Large intestine (tissue), 3 donors: ENCODE results near the gene NBEA. TPM values are rescaled to one million over a fixed set of nuclear protein-coding genes. Genes with fewer than 3 reads are reported as not detected.
A peak's percentile ranks its signal among the peaks of the same experiment; 100 is the strongest.

Experiments used
- DNase-seq, 2 donors: peaks; one replicate each; pipeline versions ENCODE4 v3.0.0 to v3.0.0-alpha.2; 2013
- H3K27ac ChIP-seq: one replicate; pipeline ENCODE4 v1.5.1; 2013; ENCODE audit warnings: low read length
- H3K27me3 ChIP-seq: 2 replicates; pipeline ENCODE4 v1.6.1; 2013; ENCODE audit warnings: low read length; ENCODE audit not compliant: control insufficient read depth, insufficient read depth
- H3K36me3 ChIP-seq: 2 replicates; pipeline ENCODE4 v1.6.1; 2013; ENCODE audit warnings: low read length; ENCODE audit not compliant: control insufficient read depth, insufficient read depth
- H3K4me1 ChIP-seq: one replicate; pipeline ENCODE4 v1.6.1; 2013; ENCODE audit warnings: low read length; ENCODE audit not compliant: control insufficient read depth, insufficient read depth
- H3K4me3 ChIP-seq: one replicate; pipeline ENCODE4 v1.5.1; 2013; ENCODE audit warnings: low read length
- H3K9me3 ChIP-seq: one replicate; pipeline ENCODE4 v1.6.1; 2013; ENCODE audit warnings: mild to moderate bottlenecking, low read depth, low read length, moderate library complexity; ENCODE audit not compliant: control insufficient read depth
- WGBS: methylation state at CpG from one replicate; pipeline ENCODE4 v1.1.5; 2013; ENCODE audit warnings: low lambda C conversion rate; ENCODE audit not compliant: insufficient coverage; 5-methylcytosine and 5-hydroxymethylcytosine counted together
- polyA plus RNA-seq: library from polyadenylated mRNA; unstranded; fragments of 120-200 nt; gene quantifications from one replicate; pipeline ENCODE4 v1.2.1, GENCODE V29; 2013

Gene NBEA
- polyA plus RNA-seq, 1 donor = 8.7 TPM

DNA sequence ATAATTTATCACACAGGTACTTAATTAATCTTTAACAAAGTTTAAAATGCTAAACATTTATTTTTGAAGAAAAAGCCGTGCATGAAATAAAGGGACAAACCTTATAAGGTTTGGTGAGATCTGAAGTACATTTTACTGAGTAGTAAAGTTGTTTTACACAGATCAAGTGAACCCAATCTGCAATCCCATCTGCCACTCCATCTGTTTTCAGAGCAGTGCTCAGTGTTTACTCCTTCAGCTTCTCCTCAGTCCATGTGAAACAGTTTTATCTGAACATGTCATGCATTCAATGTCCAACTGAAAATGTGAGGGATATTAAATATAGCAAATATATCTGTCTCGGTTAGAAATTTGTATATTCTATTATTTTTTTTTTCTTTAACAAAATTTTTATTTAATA is 367.6 kb downstream of the NBEA start:
- 83% methylated on average over 1 of the region's 2 CpGs for WGBS
- H3K4me1 ChIP-seq = no peaks in the 10 kb centered on the region
- DNase-seq = no peak
- no peak overlapping the region for H3K27ac ChIP-seq
- no peaks in the 10 kb centered on the region for H3K36me3 ChIP-seq
- no peak overlapping the region for H3K4me3 ChIP-seq
- H3K27me3 ChIP-seq = no peaks in the 10 kb centered on the region
- H3K9me3 ChIP-seq = no peaks in the 10 kb centered on the region

DNA sequence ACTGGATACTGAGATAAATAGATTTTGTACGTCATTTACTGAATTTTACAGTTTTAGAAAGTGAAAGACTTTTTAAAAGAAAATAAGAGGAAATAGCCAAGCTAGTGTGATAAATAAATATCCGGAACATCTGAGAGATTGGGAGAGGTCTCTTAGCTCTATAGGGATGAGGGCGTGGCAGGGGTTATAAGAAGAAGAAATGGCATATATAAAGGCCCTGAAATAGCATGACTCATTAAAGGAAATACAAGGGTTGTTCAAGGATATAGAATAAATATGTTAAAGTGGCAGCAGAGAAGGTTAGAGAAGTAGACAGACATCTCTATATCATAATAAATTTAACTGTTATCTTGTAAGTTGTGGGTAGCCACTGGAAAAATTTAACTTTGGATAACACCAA is 390.1 kb downstream of the NBEA start:
- 85% methylated on average over 2 of the region's 3 CpGs for WGBS
- H3K4me1 ChIP-seq = no peaks in the 10 kb centered on the region
- DNase-seq = no peak

DNA sequence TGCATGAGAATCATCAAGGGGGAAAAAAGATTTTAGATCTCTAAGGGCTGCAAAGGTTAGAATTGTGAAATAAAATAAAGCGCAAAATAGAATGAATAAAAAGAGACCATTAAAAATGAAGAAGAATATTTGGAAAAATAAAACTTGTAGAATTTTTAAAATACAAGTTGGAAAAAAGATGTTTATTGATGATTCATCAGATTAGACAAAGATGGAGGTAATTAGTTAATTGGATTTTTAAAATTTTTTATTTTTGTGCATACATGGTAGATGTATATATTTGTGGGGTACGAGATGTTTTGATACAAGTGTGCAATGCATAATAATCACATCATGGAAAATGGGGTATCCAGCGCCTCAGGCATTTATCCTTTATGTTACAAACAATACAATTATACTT is 391.1 kb downstream of the NBEA start:
- Histone ChIP-seq H3K4me3 (no peak overlapping the region), H3K27me3 (no peaks in the 10 kb centered on the region), H3K27ac (no peak overlapping the region), H3K36me3 (no peaks in the 10 kb centered on the region), H3K9me3 (no peaks in the 10 kb centered on the region), H3K4me1 (no peaks in the 10 kb centered on the region)
- DNase-seq = no peak
- 97% methylated on average over 3 of the region's 3 CpGs for WGBS

More for the DNA sequence above, 390.1 kb downstream of the NBEA start:
- H3K27me3 ChIP-seq = no peaks in the 10 kb centered on the region
- H3K9me3 ChIP-seq = no peaks in the 10 kb centered on the region
- H3K36me3 ChIP-seq = no peaks in the 10 kb centered on the region
- no peak overlapping the region for H3K4me3 ChIP-seq
- H3K27ac ChIP-seq = no peak overlapping the region

DNA sequence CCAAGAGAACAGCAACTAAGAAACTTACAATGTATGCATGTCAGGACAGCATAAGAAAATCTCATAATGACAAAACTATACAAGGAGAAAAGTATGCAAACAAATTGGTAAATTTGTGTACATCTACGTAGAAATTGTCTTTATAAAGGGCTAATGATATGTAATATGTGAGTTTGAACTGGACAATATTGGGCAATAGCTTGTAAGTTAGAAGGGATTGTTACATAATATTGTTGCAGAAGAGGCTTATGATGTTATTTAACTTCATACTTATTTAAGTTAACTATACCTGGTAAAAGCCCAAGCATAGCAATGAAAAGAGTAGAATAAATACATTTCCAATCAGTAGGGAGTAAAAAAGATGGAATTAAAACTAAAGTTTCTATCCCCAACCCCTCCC is 400.4 kb downstream of the NBEA start:
- DNase-seq = no peak

DNA sequence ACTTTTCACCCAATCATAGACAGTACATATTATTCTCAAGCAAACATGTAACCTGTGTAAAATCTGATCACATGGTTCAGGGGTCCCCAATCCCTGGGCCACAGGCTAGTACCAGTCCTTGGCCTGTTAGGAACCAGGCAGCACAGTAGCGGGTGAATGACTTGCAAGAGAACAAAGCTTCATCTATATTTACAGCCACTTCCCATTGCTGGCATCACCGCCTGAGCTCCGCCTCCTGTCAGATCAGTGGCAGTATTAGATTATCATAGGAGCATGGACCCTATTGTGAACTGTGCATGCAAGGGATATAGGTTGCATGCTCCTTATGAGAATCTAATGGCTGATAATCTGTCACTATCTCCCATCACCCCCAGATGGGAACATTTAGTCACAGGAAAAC is 401.3 kb downstream of the NBEA start:
- Histone ChIP-seq H3K27me3 (no peaks in the 10 kb centered on the region), H3K4me1 (no peaks in the 10 kb centered on the region), H3K9me3 (no peaks in the 10 kb centered on the region), H3K27ac (no peak overlapping the region), H3K4me3 (no peak overlapping the region), H3K36me3 (no peaks in the 10 kb centered on the region)
- WGBS = no CpG with 5 or more reads among the region's 3 CpGs
- DNase-seq = no peak

More for the DNA sequence above, 400.4 kb downstream of the NBEA start:
- Histone ChIP-seq H3K4me3 (no peak overlapping the region), H3K9me3 (no peaks in the 10 kb centered on the region), H3K27ac (no peak overlapping the region), H3K27me3 (no peaks in the 10 kb centered on the region), H3K36me3 (no peaks in the 10 kb centered on the region), H3K4me1 (no peaks in the 10 kb centered on the region)
- WGBS = 83% methylated on average over 1 of the region's 1 CpG

DNA sequence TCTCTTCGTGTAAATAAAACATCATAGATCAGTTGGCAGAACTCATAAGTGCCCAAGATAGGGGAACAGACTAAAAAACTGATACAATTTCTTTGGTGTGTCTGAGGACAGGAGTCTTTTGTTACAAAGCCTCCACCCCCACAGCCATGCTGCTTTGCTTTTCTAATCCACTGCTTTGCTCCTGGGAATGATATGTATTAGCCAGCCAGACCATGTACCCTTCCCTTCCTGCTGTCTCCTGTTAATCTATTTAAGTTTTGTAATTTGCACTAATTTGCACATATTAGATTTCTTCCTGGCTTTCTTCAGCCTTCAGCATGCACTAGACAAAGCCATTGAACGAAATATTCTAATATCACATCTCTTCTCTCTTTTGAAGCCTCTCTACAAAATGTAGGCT is 403.9 kb downstream of the NBEA start:
- Histone ChIP-seq H3K4me1 (peaks cover 4% of the 10 kb centered on the region), H3K4me3 (no peak overlapping the region), H3K27me3 (no peaks in the 10 kb centered on the region), H3K36me3 (no peaks in the 10 kb centered on the region), H3K9me3 (no peaks in the 10 kb centered on the region), H3K27ac (no peak overlapping the region)
- DNase-seq = no peak
- WGBS = no CpG with 5 or more reads among the region's 2 CpGs

DNA sequence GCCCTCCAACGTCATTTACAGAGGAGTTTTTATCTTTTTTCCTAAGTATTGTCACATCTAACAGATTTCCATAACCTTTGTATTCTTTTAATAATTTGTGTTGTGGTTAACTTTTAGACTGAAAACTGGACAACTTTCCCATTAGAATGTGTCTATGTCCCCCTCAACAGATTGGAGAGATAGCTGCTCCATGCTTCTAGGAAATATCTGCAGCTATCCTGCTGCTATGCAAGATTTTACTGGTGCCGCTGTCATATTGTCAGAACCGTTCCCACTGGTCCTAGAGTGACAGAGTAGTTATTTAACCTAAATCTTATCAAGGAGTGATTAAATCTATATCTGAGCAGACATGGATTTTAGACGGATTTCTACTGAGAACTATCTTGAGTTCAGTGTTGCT is 404.4 kb downstream of the NBEA start:
- Histone ChIP-seq H3K9me3 (no peaks in the 10 kb centered on the region), H3K4me1 (peaks cover 4% of the 10 kb centered on the region), H3K27ac (no peak overlapping the region), H3K36me3 (no peaks in the 10 kb centered on the region), H3K27me3 (no peaks in the 10 kb centered on the region), H3K4me3 (no peak overlapping the region)
- DNase-seq = no peak
- WGBS = 19% methylated on average over 2 of the region's 4 CpGs

DNA sequence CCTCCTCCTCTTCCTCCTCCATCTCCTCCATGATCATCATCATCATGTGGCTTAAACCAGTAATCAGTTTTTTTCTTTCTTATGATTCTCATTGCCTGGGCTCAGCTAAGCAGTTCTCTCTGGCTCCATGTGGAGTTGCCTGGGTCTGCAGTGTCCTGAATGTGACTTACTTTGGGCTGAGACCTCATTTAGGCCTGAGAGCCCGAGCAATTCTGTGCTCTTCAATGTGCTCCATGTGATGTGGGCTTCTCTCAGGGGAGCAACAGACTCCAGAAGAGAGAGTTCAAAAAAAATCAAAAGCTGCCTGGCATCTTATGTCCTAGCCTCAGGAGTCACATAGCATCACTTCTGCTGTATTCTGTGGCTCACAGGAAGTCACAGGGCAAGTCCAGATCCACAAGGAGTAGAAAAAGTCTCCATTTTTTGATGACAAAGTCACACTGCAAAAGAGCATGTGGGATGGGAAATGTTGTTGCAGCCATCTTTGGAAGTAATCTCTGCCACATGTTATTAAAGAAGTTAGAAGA is 405.7 kb downstream of the NBEA start:
- H3K36me3 ChIP-seq = no peaks in the 10 kb centered on the region
- no peak overlapping the region for H3K4me3 ChIP-seq
- H3K4me1 ChIP-seq = peaks cover 4% of the 10 kb centered on the region
- whole genome bisulfite sequencing = no CpG with 5 or more reads among the region's 1 CpG
- no peaks in the 10 kb centered on the region for H3K27me3 ChIP-seq
- no peaks in the 10 kb centered on the region for H3K9me3 ChIP-seq
- no peak overlapping the region for H3K27ac ChIP-seq
- DNase-seq = no peak

DNA sequence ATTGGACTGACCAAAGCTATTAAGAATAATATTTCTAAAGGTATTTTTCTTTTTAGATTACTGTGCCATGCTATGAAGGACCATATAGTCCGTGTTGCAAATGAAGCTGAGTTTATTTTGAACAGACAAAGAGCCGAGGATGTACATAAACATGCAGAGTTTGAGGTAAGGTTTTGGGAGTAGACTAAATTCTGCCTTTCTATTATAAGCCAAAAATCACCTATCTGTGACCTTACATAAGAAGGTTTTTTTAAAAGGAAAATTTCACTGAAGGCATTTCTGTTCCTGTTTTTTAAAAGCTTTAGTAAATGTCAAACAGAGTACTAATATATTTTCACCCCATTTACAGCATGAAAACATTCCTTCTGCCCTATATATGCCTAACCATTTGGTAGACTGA is 407.0 kb downstream of the NBEA start:
- Histone ChIP-seq H3K4me1 (peaks cover 4% of the 10 kb centered on the region), H3K9me3 (no peaks in the 10 kb centered on the region), H3K4me3 (no peak overlapping the region), H3K27ac (peak overlapping the region; percentile 63), H3K27me3 (no peaks in the 10 kb centered on the region), H3K36me3 (no peaks in the 10 kb centered on the region)
- 92% methylated on average over 2 of the region's 2 CpGs for WGBS
- no peak for DNase-seq

DNA sequence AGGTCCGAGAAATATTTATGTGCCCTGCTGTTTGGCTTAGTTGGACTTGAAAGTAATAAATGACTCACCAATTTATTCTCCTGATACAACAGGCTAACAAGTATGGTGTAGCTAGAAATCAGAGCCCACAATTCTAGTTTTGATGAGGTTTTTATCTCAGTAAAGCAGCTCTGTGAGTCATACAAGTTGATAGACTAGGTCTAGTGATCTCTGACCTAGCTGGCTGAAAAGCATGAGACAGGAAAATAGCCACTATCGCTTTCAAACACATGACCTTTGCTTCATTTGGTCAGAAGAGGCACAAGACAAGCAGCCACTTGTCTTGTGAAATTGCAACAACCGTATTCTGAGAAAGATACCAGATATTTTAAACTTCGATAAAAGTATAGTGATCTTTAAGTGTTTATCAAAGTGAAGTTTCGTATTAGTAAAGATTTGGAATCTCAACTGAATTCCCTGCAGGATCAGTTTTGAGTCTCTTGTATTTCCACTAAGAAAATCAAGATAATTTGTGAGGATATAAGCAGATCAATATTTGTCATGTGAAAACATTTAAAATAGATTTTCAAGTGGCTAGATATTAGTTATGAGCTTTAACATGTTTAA is 407.7 kb downstream of the NBEA start:
- Histone ChIP-seq H3K4me1 (peaks cover 6% of the 10 kb centered on the region), H3K36me3 (no peaks in the 10 kb centered on the region), H3K9me3 (no peaks in the 10 kb centered on the region), H3K27ac (peak overlapping the region; percentile 63), H3K27me3 (no peaks in the 10 kb centered on the region), H3K4me3 (no peak overlapping the region)
- peak; percentile 82 to 94 for DNase-seq
- 15% methylated on average over 3 of the region's 5 CpGs for WGBS

DNA sequence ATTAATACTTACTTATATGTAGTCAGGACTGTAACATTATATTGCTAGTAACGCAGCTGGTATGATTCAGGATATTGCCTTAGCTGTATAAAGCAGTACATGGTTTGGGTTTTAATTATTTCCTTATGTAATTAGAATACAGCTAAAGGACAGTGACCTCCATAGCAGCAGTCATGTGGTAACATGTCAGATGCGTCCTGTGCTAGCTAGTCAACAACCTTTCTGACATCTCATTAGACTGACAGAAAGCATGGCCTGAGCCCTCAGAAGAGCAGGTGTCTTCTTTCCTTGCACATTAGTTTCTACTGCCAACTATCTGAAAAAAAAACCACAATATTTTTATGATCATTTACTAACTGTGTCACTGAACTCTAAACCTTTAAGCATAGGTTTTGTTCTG is 412.2 kb downstream of the NBEA start:
- DNase-seq = peak; percentile 35 to 67
- H3K27me3 ChIP-seq = no peaks in the 10 kb centered on the region
- H3K4me3 ChIP-seq = no peak overlapping the region
- peaks cover 7% of the 10 kb centered on the region for H3K4me1 ChIP-seq
- H3K27ac ChIP-seq = peak overlapping the region; percentile 47
- H3K9me3 ChIP-seq = no peaks in the 10 kb centered on the region
- H3K36me3 ChIP-seq = no peaks in the 10 kb centered on the region
- WGBS = no CpG with 5 or more reads among the region's 2 CpGs
